Keratinocyte (primary cell): ENCODE data around the gene LCE3B. TPM values are rescaled to one million over a fixed set of nuclear protein-coding genes. Genes with fewer than 3 reads are reported as not detected.

Experiments
- DNase-seq: peaks from one replicate; pipeline ENCODE4 v3.0.0-alpha.2; 2011; ENCODE audit warnings: low read depth, missing footprints, low spot score
- FAIRE-seq: peaks from 2 replicates; lab custom pipeline; 2011; peaks lifted over from hg19 to GRCh38; lab: Jason Lieb, UNC
- H2AFZ ChIP-seq: 2 replicates; pipeline ENCODE4 v1.6.0; 2012; ENCODE audit warnings: low read length, control low read depth, inconsistent platforms; ENCODE audit not compliant: control insufficient read depth
- H3K27ac ChIP-seq: 2 replicates; pipeline ENCODE4 v1.5.1; 2011; ENCODE audit warnings: low read length; ENCODE audit not compliant: control insufficient read depth, insufficient read depth
- H3K27me3 ChIP-seq: 3 replicates; pipeline ENCODE4 v1.6.0; 2011; ENCODE audit warnings: low read length; ENCODE audit not compliant: control insufficient read depth, insufficient read depth; ENCODE audit errors: extremely low read depth
- H3K36me3 ChIP-seq, 2 experiments: 2 replicates in 1 of 2; 3 replicates in 1 of 2; pipeline ENCODE4 v1.5.1; 2011; ENCODE audit warnings: low read length in 2 of 2, mild to moderate bottlenecking in 1 of 2; ENCODE audit not compliant: control insufficient read depth in 2 of 2, insufficient read depth in 2 of 2; ENCODE audit errors: extremely low read depth in 1 of 2
- H3K4me1 ChIP-seq: 3 replicates; pipeline ENCODE4 v1.5.1; 2011; ENCODE audit warnings: low read length; ENCODE audit not compliant: control insufficient read depth, insufficient read depth; ENCODE audit errors: extremely low read depth
- H3K4me2 ChIP-seq: 3 replicates; pipeline ENCODE4 v1.6.0; 2011; ENCODE audit warnings: low read depth, low read length; ENCODE audit not compliant: control insufficient read depth, insufficient read depth; ENCODE audit errors: extremely low read depth
- H3K4me3 ChIP-seq, 3 experiments: fragments of 200-600 bp in 1 of 3; sonication (generic) in 1 of 3; 2 replicates in 2 of 3; 3 replicates in 1 of 3; pipeline ENCODE4 v1.5.1; 2011 to 2016; ENCODE audit warnings: low read length in 3 of 3, mild to moderate bottlenecking in 3 of 3, control low read depth in 2 of 3, inconsistent platforms in 1 of 3, low read depth in 1 of 3, mixed read lengths in 1 of 3, mixed run types in 1 of 3, moderate library complexity in 1 of 3; ENCODE audit not compliant: control insufficient read depth in 2 of 3, insufficient read depth in 2 of 3; ENCODE audit errors: extremely low read depth in 1 of 3
- H3K79me2 ChIP-seq: 2 replicates; pipeline ENCODE4 v1.6.0; 2012; ENCODE audit warnings: low read length; ENCODE audit not compliant: control insufficient read depth, insufficient read depth
- H3K9ac ChIP-seq: 3 replicates; pipeline ENCODE4 v1.6.0; 2011; ENCODE audit warnings: low read length; ENCODE audit not compliant: control insufficient read depth, insufficient read depth; ENCODE audit errors: extremely low read depth
- H3K9me1 ChIP-seq: 3 replicates; pipeline ENCODE4 v1.6.0; 2011; ENCODE audit warnings: low read length; ENCODE audit not compliant: control insufficient read depth, insufficient read depth; ENCODE audit errors: extremely low read depth
- H3K9me3 ChIP-seq: 2 replicates; pipeline ENCODE4 v1.5.1; 2012; ENCODE audit warnings: low read depth, low read length; ENCODE audit not compliant: control insufficient read depth
- H4K20me1 ChIP-seq: 3 replicates; pipeline ENCODE4 v1.6.0; 2011; ENCODE audit warnings: low read length; ENCODE audit not compliant: control insufficient read depth, insufficient read depth; ENCODE audit errors: extremely low read depth
- CTCF ChIP-seq, 3 experiments: IDR thresholded peaks in 1 of 3; conservative IDR thresholded peaks in 1 of 3; optimal IDR thresholded peaks in 1 of 3; 2 replicates in 2 of 3; 3 replicates in 1 of 3; pipeline versions ENCODE3 to v1.5.1; 2011; ENCODE audit warnings: low read length in 3 of 3, mild to moderate bottlenecking in 3 of 3, moderate library complexity in 2 of 3, control low read depth in 1 of 3, inconsistent platforms in 1 of 3; ENCODE audit not compliant: insufficient read depth in 2 of 3; ENCODE audit errors: extremely low read depth in 1 of 3
- EZH2 ChIP-seq: IDR thresholded peaks from one replicate; pipeline ENCODE4 v1.6.1; 2012; ENCODE audit warnings: inconsistent platforms, mild to moderate bottlenecking, low read length, moderate library complexity
- dilution Hi-C: fragments of 300-500 bp; cut with MboI; formaldehyde crosslinking; loops from one replicate; pipeline ENCODE4 v1.7.0; 2020; ENCODE audit warnings: low sequenced_read_pairs; ENCODE audit not compliant: extremely low pct_ligation_motif_present
- polyA plus RNA-seq, 5 experiments: library from polyadenylated mRNA; depleted of rRNA in 3 of 5; stranded (reverse) in 3 of 5; stranded (forward) in 1 of 5; unstranded in 1 of 5; fragments of >200 nt; gene quantifications; 1 replicate in 1 of 5; 2 replicates in 3 of 5; 3 replicates in 1 of 5; pipeline versions ENCODE4 v1.2.1 to v1.2.3, GENCODE V29; 2011 to 2012; ENCODE audit warnings: missing spikeins in 2 of 5, low read depth in 1 of 5, low replicate concordance in 1 of 5

LCE3B gene
- polyA plus RNA-seq, 1 donor (not counting 4 experiments of a cell fraction or from before 2014, with no cell fraction given): not detected

- no peaks in the 10 kb centered on the region for H3K79me2 ChIP-seq
- no peak for FAIRE-seq
- peaks cover 11% of the 10 kb centered on the region for H3K9me3 ChIP-seq
- H2AFZ ChIP-seq: no peak overlapping the region
- no peak overlapping the region for H3K9ac ChIP-seq
- no peak overlapping the region for H3K4me3 ChIP-seq
- dilution Hi-C loops: no loop called here
- no peak overlapping the region for H3K27ac ChIP-seq
- H4K20me1 ChIP-seq: no peaks in the 10 kb centered on the region
- DNase-seq: no peak
- H3K27me3 ChIP-seq: peaks cover 4% of the 10 kb centered on the region
- no peak for TF ChIP-seq CTCF (optimal IDR thresholded peaks at IDR 0.05 in 1 of 3, IDR thresholded peaks at IDR 0.05 in 1 of 3, conservative IDR thresholded peaks at IDR 0.05 in 1 of 3; ENCODE audit: extremely low read depth in 1 of 3, insufficient read depth in 2 of 3, low read length in 3 of 3)
- TF ChIP-seq EZH2: no peak
- H3K4me2 ChIP-seq: no peak overlapping the region
- H3K9me1 ChIP-seq: no peaks in the 10 kb centered on the region
- no peaks in the 10 kb centered on the region for H3K36me3 ChIP-seq
- H3K4me1 ChIP-seq: no peaks in the 10 kb centered on the region
These were observed 8.4 kb downstream of the LCE3B start for GRCh38 chr1:152621993-152622392.

DNA sequence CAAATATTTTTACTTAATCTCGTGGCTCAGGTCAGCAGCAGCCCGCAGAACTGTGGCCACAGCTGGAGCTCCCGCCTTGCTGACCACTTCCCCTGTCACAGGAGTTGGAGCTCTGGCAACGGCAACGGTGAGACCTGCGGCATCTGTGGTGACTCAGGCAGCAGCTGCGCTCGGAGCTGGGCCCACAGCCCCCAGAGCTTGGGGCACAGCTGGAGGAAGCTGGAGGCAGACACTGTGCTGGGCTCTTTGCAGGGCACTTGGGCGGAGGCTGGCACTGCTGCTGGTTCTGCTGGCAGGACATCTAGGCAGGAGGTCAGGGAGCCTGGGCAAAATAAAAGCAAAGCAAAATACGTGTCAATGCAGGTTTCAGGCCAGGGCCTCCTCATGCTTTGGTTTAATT, 9.2 kb downstream of the LCE3B start, which contains the start of gene LCE3A:
TSS of gene LCE3A (minus strand) at position 301 of the 400 bp plus-strand sequence. CDS start at position 301, 0 bp downstream.
- dilution Hi-C loops: no loop called here
- no peaks in the 10 kb centered on the region for H3K79me2 ChIP-seq
- H3K27me3 ChIP-seq: peaks cover 4% of the 10 kb centered on the region
- no peak for FAIRE-seq
- peaks cover 8% of the 10 kb centered on the region for H3K9me3 ChIP-seq
- no peak within 1 kb of the TSS for H2AFZ ChIP-seq
- no peaks in the 10 kb centered on the region for H4K20me1 ChIP-seq
- no peaks in the 10 kb centered on the region for H3K9me1 ChIP-seq
- no peak within 1 kb of the TSS for H3K27ac ChIP-seq
- no peak for DNase-seq
- no peak for TF ChIP-seq EZH2
- H3K36me3 ChIP-seq: no peaks in the 10 kb centered on the region
- no peak within 1 kb of the TSS for H3K4me2 ChIP-seq
- H3K9ac ChIP-seq: no peak within 1 kb of the TSS
- no peaks in the 10 kb centered on the region for H3K4me1 ChIP-seq
- H3K4me3 ChIP-seq: no peak within 1 kb of the TSS
